ENCODE results near the gene NPAS2. TPM values are rescaled to one million over a fixed set of nuclear protein-coding genes. Genes with fewer than 3 reads are reported as not detected.
A peak's percentile ranks its signal among the peaks of the same experiment; 100 is the strongest.

Gene NPAS2
- polyA plus RNA-seq, 1 donor (not counting 4 experiments of a cell fraction or from before 2014, with no cell fraction given), result 17.7 TPM

- H3K27ac ChIP-seq (ENCODE audit: control insufficient read depth, insufficient read depth, low read length), result peak overlapping the region; percentile 68
- FAIRE-seq, result peak; percentile 97
- peak overlapping the region; percentile 22 for H2AFZ ChIP-seq (ENCODE audit: control insufficient read depth, low read length)
- peak; percentile 57 for DNase-seq (ENCODE audit: low read depth, low spot score)
- TF ChIP-seq CTCF (optimal IDR thresholded peaks at IDR 0.05 in 1 of 3, IDR thresholded peaks at IDR 0.05 in 1 of 3, conservative IDR thresholded peaks at IDR 0.05 in 1 of 3; ENCODE audit: extremely low read depth in 1 of 3, insufficient read depth in 2 of 3, low read length in 3 of 3) (peak in 1 of 3 experiments; percentile 43), EZH2 (IDR thresholded peaks at IDR 0.05; ENCODE audit: low read length) (no peak)
- H3K4me1 ChIP-seq (ENCODE audit: control insufficient read depth, extremely low read depth, insufficient read depth, low read length), result peaks cover 20% of the 10 kb centered on the region
- no peaks in the 10 kb centered on the region for H3K27me3 ChIP-seq (ENCODE audit: control insufficient read depth, extremely low read depth, insufficient read depth, low read length)
- H4K20me1 ChIP-seq (ENCODE audit: control insufficient read depth, extremely low read depth, insufficient read depth, low read length), result no peaks in the 10 kb centered on the region
- H3K4me2 ChIP-seq (ENCODE audit: control insufficient read depth, extremely low read depth, insufficient read depth, low read depth, low read length), result peak overlapping the region; percentile 44
- no peaks in the 10 kb centered on the region for H3K36me3 ChIP-seq (ENCODE audit: control insufficient read depth in 2 of 2, extremely low read depth in 1 of 2, insufficient read depth in 2 of 2, low read length in 2 of 2)
- no peak overlapping the region for H3K9ac ChIP-seq (ENCODE audit: control insufficient read depth, extremely low read depth, insufficient read depth, low read length)
- dilution Hi-C loops (cut with MboI; ENCODE audit: extremely low pct_ligation_motif_present, low sequenced_read_pairs), result no loop called here
- no peaks in the 10 kb centered on the region for H3K79me2 ChIP-seq (ENCODE audit: control insufficient read depth, insufficient read depth, low read length)
- no peaks in the 10 kb centered on the region for H3K9me1 ChIP-seq (ENCODE audit: control insufficient read depth, extremely low read depth, insufficient read depth, low read length)
- H3K4me3 ChIP-seq (ENCODE audit: control insufficient read depth in 2 of 3, extremely low read depth in 1 of 3, insufficient read depth in 2 of 3, low read depth in 1 of 3, low read length in 3 of 3), result no peak overlapping the region
- no peaks in the 10 kb centered on the region for H3K9me3 ChIP-seq (ENCODE audit: control insufficient read depth, low read depth, low read length)
Observed at GRCh38 chr2:100780203-100781008, 39.5 kb upstream of the NPAS2 start.

- no peak overlapping the region for H3K4me3 ChIP-seq (ENCODE audit: control insufficient read depth in 2 of 3, extremely low read depth in 1 of 3, insufficient read depth in 2 of 3, low read depth in 1 of 3, low read length in 3 of 3)
- no peaks in the 10 kb centered on the region for H4K20me1 ChIP-seq (ENCODE audit: control insufficient read depth, extremely low read depth, insufficient read depth, low read length)
- H3K9me1 ChIP-seq (ENCODE audit: control insufficient read depth, extremely low read depth, insufficient read depth, low read length), result no peaks in the 10 kb centered on the region
- FAIRE-seq (no peak), DNase-seq (ENCODE audit: low read depth, low spot score) (no peak)
- H3K79me2 ChIP-seq (ENCODE audit: control insufficient read depth, insufficient read depth, low read length), result no peaks in the 10 kb centered on the region
- H3K36me3 ChIP-seq (ENCODE audit: control insufficient read depth in 2 of 2, extremely low read depth in 1 of 2, insufficient read depth in 2 of 2, low read length in 2 of 2), result no peaks in the 10 kb centered on the region
- no peaks in the 10 kb centered on the region for H3K9me3 ChIP-seq (ENCODE audit: control insufficient read depth, low read depth, low read length)
- no peak overlapping the region for H2AFZ ChIP-seq (ENCODE audit: control insufficient read depth, low read length)
- H3K4me1 ChIP-seq (ENCODE audit: control insufficient read depth, extremely low read depth, insufficient read depth, low read length), result peaks cover 26% of the 10 kb centered on the region
- H3K27ac ChIP-seq (ENCODE audit: control insufficient read depth, insufficient read depth, low read length), result no peak overlapping the region
- dilution Hi-C loops (cut with MboI; ENCODE audit: extremely low pct_ligation_motif_present, low sequenced_read_pairs), result no loop called here
- H3K4me2 ChIP-seq (ENCODE audit: control insufficient read depth, extremely low read depth, insufficient read depth, low read depth, low read length), result peak overlapping the region; percentile 44
- TF ChIP-seq EZH2 (IDR thresholded peaks at IDR 0.05; ENCODE audit: low read length), result no peak
- no peak for TF ChIP-seq CTCF (optimal IDR thresholded peaks at IDR 0.05 in 1 of 3, IDR thresholded peaks at IDR 0.05 in 1 of 3, conservative IDR thresholded peaks at IDR 0.05 in 1 of 3; ENCODE audit: extremely low read depth in 1 of 3, insufficient read depth in 2 of 3, low read length in 3 of 3)
- no peaks in the 10 kb centered on the region for H3K27me3 ChIP-seq (ENCODE audit: control insufficient read depth, extremely low read depth, insufficient read depth, low read length)
- no peak overlapping the region for H3K9ac ChIP-seq (ENCODE audit: control insufficient read depth, extremely low read depth, insufficient read depth, low read length)
Observed at GRCh38 chr2:100781009-100781325, 39.0 kb upstream of the NPAS2 start.

Data from keratinocyte (primary cell).